Measurements from ENCODE around the gene BCL6. TPM values are rescaled to one million over a fixed set of nuclear protein-coding genes. Genes with fewer than 3 reads are reported as not detected.

The BCL6 gene
- total and polyA plus RNA-seq, 10 of the 15 experiments (the other 5 are each of a cell fraction or from before 2014, with no cell fraction given) = 0.04 to 0.85 (median 0.15) TPM

DNA sequence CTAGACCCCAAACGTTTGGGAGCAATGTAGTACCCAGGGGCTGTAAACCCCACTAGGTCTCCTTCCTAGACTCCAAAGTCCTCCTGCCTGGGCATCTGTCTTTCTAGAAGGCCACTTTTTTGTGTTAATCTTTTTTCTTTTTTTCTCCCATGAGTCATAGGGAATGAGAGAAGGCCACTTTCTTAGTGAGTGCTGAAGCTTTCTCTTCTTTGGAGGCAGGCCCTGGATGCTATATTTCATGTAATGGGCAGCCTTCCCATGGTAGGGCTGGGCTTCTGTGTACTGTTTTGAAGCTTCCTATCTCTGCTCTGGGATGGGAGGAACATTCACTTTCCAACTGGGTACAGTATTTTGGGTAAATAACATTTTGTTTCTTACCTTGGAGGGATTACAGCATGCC is 27.7 kb downstream of the BCL6 start:
- H3K27me3 ChIP-seq (replicated peaks in 1 of 2; ENCODE audit: control insufficient read depth in 2 of 2, insufficient read depth in 2 of 2, low read length in 1 of 2) = no peaks in the 10 kb centered on the region
- no peak overlapping the region for H3K4me3 ChIP-seq
- no peak overlapping the region for H2AFZ ChIP-seq (ENCODE audit: control insufficient read depth, low read depth, low read length)
- ChIA-PET CTCF (interaction anchor here (0.7 to 4.0 kb wide), 4 partner anchors 22 to 558 kb away, joined by 3 to 17 read pairs (median 7); no protein-coding TSS in a partner anchor), SMC1A (ENCODE audit: uncharacterized antibody, unreplicated experiment) (interaction anchor here (1.2 to 1.5 kb wide), 3 partner anchors 394 to 1237 kb away, joined by 3 read pairs; no protein-coding TSS in a partner anchor), POLR2A (no interaction called here), RAD21 (ENCODE audit: unreplicated experiment) (interaction anchor here (0.8 to 5.5 kb wide), 2 partner anchors 38 to 399 kb away, joined by 3 to 31 read pairs; no protein-coding TSS in a partner anchor)
- H3K36me3 ChIP-seq (ENCODE audit: control insufficient read depth in 2 of 2, insufficient read depth in 2 of 2, low read length in 1 of 2) = no peaks in the 10 kb centered on the region; a peak in 1 of 4 replicates
- no peak overlapping the region for H3K27ac ChIP-seq (ENCODE audit: control insufficient read depth, insufficient read depth)
- H3K9me3 ChIP-seq (replicated peaks; ENCODE audit: control insufficient read depth, insufficient read depth, low read length) = no peaks in the 10 kb centered on the region; the same call in 2 of the 3 replicates
- in situ Hi-C loops (cut with MboI) = loop anchor here (5.0 kb wide), 1 partner anchor 400 kb away; no protein-coding TSS in a partner anchor
- 0% methylated on average over 1 of the region's 1 CpG for WGBS (ENCODE audit: insufficient coverage, insufficient replicate concordance, low lambda C conversion rate, missing lambda C conversion rate)
- H3K4me1 ChIP-seq (ENCODE audit: control insufficient read depth, insufficient read depth, low read length) = no peaks in the 10 kb centered on the region
- intact Hi-C loops (cut with micrococcal nuclease; ENCODE audit: unreplicated experiment) = no loop called here
- BruUV-seq (replicated peaks) = no TSS peak
- no peak for ATAC-seq
- H3K9ac ChIP-seq (ENCODE audit: control insufficient read depth, insufficient read depth, low read length) = no peak overlapping the region
- FAIRE-seq = no peak
- H3K79me2 ChIP-seq (ENCODE audit: control insufficient read depth, insufficient read depth, low read length) = no peaks in the 10 kb centered on the region
- no peaks in the 10 kb centered on the region for H4K20me1 ChIP-seq (ENCODE audit: control insufficient read depth, insufficient read depth)
- DNase-seq (ENCODE audit: low read depth, low spot score) = no peak
- H3K4me2 ChIP-seq (ENCODE audit: control insufficient read depth, insufficient read depth) = no peak overlapping the region
- TF ChIP-seq, protein P1, sequence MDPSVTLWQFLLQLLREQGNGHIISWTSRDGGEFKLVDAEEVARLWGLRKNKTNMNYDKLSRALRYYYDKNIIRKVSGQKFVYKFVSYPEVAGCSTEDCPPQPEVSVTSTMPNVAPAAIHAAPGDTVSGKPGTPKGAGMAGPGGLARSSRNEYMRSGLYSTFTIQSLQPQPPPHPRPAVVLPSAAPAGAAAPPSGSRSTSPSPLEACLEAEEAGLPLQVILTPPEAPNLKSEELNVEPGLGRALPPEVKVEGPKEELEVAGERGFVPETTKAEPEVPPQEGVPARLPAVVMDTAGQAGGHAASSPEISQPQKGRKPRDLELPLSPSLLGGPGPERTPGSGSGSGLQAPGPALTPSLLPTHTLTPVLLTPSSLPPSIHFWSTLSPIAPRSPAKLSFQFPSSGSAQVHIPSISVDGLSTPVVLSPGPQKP (IDR thresholded peaks at IDR 0.05; ENCODE audit: low read depth, low read length) = no peak
- TF ChIP-seq STAT1 (conservative IDR thresholded peaks at IDR 0.05) = no peak
- no peak for TF ChIP-seq ETV6 (conservative IDR thresholded peaks at IDR 0.05 in 1 of 2, IDR thresholded peaks at IDR 0.05 in 1 of 2; ENCODE audit: borderline replicate concordance in 1 of 2, low read depth in 1 of 2)
- TF ChIP-seq, protein P2, sequence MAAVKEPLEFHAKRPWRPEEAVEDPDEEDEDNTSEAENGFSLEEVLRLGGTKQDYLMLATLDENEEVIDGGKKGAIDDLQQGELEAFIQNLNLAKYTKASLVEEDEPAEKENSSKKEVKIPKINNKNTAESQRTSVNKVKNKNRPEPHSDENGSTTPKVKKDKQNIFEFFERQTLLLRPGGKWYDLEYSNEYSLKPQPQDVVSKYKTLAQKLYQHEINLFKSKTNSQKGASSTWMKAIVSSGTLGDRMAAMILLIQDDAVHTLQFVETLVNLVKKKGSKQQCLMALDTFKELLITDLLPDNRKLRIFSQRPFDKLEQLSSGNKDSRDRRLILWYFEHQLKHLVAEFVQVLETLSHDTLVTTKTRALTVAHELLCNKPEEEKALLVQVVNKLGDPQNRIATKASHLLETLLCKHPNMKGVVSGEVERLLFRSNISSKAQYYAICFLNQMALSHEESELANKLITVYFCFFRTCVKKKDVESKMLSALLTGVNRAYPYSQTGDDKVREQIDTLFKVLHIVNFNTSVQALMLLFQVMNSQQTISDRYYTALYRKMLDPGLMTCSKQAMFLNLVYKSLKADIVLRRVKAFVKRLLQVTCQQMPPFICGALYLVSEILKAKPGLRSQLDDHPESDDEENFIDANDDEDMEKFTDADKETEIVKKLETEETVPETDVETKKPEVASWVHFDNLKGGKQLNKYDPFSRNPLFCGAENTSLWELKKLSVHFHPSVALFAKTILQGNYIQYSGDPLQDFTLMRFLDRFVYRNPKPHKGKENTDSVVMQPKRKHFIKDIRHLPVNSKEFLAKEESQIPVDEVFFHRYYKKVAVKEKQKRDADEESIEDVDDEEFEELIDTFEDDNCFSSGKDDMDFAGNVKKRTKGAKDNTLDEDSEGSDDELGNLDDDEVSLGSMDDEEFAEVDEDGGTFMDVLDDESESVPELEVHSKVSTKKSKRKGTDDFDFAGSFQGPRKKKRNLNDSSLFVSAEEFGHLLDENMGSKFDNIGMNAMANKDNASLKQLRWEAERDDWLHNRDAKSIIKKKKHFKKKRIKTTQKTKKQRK (IDR thresholded peaks at IDR 0.05; ENCODE audit: low read depth, low read length) = no peak
- TF ChIP-seq JUNB (IDR thresholded peaks at IDR 0.05) = no peak
- no peak for TF ChIP-seq RBBP5 (conservative IDR thresholded peaks at IDR 0.05)
- TF ChIP-seq EZH2 (IDR thresholded peaks at IDR 0.05; ENCODE audit: borderline replicate concordance, control insufficient read depth, low read depth, low read length) = no peak
- no peak for TF ChIP-seq YY1 (IDR thresholded peaks at IDR 0.05; ENCODE audit: low read depth, low read length)
- TF ChIP-seq, protein P3, sequence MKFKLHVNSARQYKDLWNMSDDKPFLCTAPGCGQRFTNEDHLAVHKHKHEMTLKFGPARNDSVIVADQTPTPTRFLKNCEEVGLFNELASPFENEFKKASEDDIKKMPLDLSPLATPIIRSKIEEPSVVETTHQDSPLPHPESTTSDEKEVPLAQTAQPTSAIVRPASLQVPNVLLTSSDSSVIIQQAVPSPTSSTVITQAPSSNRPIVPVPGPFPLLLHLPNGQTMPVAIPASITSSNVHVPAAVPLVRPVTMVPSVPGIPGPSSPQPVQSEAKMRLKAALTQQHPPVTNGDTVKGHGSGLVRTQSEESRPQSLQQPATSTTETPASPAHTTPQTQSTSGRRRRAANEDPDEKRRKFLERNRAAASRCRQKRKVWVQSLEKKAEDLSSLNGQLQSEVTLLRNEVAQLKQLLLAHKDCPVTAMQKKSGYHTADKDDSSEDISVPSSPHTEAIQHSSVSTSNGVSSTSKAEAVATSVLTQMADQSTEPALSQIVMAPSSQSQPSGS (IDR thresholded peaks at IDR 0.05; ENCODE audit: low read length) = no peak
- no peak for TF ChIP-seq HDGF (IDR thresholded peaks at IDR 0.05)
- TF ChIP-seq, protein P4, sequence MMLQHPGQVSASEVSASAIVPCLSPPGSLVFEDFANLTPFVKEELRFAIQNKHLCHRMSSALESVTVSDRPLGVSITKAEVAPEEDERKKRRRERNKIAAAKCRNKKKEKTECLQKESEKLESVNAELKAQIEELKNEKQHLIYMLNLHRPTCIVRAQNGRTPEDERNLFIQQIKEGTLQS (IDR thresholded peaks at IDR 0.05; ENCODE audit: borderline replicate concordance, extremely low read depth, low read depth, low read length) = no peak
- TF ChIP-seq YBX1 (IDR thresholded peaks at IDR 0.05) = no peak
- TF ChIP-seq, protein P5, sequence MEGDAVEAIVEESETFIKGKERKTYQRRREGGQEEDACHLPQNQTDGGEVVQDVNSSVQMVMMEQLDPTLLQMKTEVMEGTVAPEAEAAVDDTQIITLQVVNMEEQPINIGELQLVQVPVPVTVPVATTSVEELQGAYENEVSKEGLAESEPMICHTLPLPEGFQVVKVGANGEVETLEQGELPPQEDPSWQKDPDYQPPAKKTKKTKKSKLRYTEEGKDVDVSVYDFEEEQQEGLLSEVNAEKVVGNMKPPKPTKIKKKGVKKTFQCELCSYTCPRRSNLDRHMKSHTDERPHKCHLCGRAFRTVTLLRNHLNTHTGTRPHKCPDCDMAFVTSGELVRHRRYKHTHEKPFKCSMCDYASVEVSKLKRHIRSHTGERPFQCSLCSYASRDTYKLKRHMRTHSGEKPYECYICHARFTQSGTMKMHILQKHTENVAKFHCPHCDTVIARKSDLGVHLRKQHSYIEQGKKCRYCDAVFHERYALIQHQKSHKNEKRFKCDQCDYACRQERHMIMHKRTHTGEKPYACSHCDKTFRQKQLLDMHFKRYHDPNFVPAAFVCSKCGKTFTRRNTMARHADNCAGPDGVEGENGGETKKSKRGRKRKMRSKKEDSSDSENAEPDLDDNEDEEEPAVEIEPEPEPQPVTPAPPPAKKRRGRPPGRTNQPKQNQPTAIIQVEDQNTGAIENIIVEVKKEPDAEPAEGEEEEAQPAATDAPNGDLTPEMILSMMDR (IDR thresholded peaks at IDR 0.05 in 2 of 3, conservative IDR thresholded peaks at IDR 0.05 in 1 of 3; ENCODE audit: control insufficient read depth in 2 of 3, extremely low read depth in 1 of 3, insufficient read depth in 1 of 3, low read depth in 3 of 3, low read length in 3 of 3) = no peak
- TF ChIP-seq MEF2A (IDR thresholded peaks at IDR 0.05; ENCODE audit: insufficient read depth, low read depth, low read length) = no peak
- no peak for TF ChIP-seq CEBPB (IDR thresholded peaks at IDR 0.05; ENCODE audit: borderline replicate concordance in 1 of 2, low read depth in 2 of 2, low read length in 2 of 2)
